T-helper 1 cell treated with Interleukin-12 subunit alpha and Interleukin-12 subunit beta and Interleukin-4 antibody, amounts not matched to agents 30 ng/mL and 1 ng/mL, for 36 hours (primary cell): Measurements from ENCODE around the gene ACLY. TPM values are rescaled to one million over a fixed set of nuclear protein-coding genes. Genes with fewer than 3 reads are reported as not detected.
"Not testable (repeated sequence)": the region's sequence is repeated elsewhere in the genome, so short reads cannot be mapped to it uniquely, and the experiment has no call there.

Source experiments
- intact Hi-C: fragments of 100-400 bp; cut with micrococcal nuclease; formaldehyde crosslinking; loops from one replicate; pipeline ENCODE4 v1.15.1; 2024
- total RNA-seq: library from RNA; stranded (reverse); gene quantifications from 2 replicates; pipeline ENCODE4 v1.2.3, GENCODE V29; 2022

The ACLY gene
- total RNA-seq, 1 donor from 2014 or later, result 165 TPM

DNA sequence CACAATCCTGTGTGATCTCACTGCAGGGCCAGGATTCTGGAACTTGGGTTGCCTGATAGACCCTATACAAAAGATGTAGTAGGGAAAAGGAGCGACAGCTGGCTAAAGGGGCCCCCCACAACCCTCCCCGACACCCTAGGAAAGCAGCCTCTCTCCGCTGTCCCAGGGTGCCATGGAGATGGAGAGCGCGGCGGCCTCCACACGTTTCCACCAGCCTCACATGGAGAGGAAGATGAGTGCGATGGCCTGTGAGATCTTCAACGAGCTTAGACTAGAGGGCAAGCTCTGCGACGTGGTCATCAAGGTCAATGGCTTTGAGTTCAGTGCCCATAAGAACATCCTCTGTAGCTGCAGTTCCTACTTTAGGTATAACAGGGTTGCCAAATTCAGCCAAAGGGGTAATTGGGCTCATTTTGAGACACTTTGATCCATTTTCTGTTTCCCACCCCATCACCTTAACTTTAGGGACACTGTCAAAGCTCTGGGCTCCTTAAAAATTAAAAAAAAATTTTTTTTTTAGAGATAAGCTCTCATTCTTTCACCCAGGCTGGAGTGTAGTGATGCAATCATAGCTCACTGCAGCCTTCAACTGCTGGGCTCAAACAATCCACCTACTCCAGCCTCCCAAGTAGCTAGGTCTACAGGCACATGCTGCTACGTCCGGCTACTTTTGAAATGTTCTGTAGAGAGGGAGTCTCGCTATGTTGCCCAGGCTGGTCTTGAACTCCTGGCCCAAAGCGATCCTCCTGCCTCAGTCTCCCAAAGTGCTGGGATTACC is 80.8 kb downstream of the ACLY start, which contains the start of gene KLHL10:
Gene KLHL10 (plus strand): TSS at position 65 of the 778 bp plus-strand sequence. CDS start 108 bp downstream, at position 173.
- intact Hi-C loops, result loop anchor here (5.0 kb wide), 1 partner anchor 51 kb away; the partner anchor contains the start of gene JUP

DNA sequence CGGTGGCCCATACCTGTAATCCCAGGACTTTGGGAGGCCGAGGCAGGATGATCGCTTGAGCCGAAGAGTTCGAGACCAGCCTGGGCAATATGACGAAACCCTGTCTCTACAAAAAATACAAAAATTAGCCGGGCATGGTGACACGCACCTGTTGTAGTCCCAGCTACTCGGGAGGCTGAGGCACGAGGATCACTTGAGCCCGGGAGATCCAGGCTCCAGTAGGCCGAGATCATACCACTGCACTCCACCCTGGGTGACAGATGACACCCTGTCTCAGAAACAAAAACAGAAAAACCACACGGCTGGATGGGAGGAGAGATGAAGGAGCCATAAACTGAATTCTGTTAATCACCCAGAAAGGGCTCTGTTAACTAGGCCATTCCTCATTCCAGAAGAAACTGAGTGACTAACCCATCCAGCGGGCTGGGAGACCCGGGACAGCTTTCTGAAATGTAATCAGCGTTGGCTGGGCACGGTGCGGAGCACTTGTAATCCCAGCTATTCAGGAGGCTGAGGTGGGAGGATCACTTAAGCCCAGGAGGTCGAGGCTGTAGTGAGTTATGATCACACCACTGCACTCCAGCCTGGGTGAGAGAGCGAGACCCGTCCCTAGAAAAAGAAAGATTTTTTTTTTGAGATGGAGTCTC is 82.1 kb downstream of the ACLY start:
- intact Hi-C loops, result loop anchor here (1.0 to 5.0 kb wide), 2 partner anchors 25 to 49 kb away; partner anchors contain the start of genes JUP and P3H4

DNA sequence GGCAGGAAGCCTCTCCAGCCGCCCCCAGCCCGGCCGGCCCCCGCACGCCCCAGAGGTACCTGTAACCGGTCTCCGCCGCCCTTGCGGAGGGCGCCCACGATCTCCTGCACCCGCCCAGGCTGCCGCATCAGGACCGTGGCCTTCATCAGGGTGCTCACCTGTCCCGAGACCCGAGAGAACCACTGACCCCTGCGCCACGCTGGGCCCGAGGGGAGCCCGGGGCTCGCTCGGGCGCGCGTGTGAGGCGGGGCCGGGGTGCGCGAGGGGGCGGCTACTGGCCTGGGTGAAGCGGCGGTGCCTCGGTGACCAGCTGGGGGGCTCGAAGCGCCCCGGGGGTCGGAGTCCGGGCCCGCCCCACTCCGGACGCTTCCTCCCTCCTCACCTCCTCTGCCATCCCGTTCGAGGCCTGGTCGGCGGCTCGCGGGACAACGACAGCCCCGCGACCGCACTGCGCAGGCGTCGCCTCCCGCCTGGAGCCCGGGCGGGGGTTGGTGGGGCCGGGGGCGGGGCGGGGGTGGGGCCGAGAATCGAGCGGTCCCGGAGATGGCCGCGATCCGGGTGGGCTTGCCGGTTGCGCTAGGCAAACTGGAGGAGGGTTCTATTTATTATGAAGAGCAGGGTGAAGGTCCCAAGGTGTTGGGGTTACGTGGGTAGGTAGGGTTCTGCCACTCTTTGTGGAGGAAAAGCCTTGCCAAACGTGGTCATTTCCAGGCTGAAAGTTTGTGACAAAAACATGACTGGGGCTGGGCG is 82.8 kb downstream of the ACLY start, which contains the start of gene NT5C3B:
Gene NT5C3B (minus strand): TSS at position 433 of the 750 bp plus-strand sequence. CDS start 39 bp downstream, at position 394.
- intact Hi-C loops, result loop anchor here (1.0 to 5.0 kb wide), 3 partner anchors 25 to 49 kb away; partner anchors contain the start of genes JUP, KLHL11 and P3H4

DNA sequence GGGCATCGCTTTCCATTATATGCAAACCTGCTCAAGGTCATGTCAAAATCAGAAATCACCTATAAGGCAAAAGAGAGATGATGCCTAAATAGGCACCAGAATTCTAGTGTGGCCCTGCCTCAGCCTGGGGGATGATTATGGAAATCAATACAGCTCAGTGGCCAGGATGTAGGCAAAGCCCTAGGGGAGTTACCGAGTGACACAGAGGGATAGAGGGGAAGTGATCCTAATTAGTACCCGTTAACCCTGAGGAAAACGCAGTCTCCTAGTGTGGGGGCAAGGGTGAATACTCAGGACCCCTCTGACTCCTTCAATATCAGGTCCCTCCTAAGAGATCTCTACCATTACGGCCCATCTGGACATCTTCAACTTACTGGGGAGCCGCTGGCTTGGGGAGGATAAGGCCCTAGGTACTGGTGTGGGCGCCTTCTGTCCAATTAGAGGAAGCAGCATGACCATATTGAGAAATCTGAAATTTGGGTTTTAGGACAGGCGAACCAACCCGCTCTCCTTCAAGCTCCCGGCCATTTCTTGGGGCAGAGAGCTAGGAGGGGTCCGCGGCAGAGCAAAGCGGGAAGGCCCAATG is 83.4 kb downstream of the ACLY start:
- intact Hi-C loops, result loop anchor here (1.0 to 5.0 kb wide), 2 partner anchors 30 to 48 kb away; partner anchors contain the start of genes JUP and KLHL11

DNA sequence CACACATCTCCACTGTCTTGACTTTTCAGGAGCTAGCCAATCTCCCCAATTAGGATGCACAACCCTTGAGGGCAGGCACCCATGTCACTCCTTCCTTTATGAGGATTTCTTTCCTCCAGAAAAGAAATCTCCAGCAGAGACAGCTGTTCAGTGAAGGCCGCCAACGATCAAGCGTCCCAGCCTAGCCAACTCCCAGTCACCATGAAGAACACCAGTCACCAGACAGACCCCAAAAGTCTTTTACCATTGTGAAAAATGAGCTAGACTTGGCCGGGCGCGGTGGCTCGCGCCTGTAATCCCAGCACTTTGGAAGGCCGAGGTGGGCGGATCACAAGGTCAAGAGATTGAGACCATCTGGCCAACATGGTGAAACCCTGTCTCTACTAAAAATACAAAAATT is 88.8 kb downstream of the ACLY start:
- intact Hi-C loops, result not testable (repeated sequence)

DNA sequence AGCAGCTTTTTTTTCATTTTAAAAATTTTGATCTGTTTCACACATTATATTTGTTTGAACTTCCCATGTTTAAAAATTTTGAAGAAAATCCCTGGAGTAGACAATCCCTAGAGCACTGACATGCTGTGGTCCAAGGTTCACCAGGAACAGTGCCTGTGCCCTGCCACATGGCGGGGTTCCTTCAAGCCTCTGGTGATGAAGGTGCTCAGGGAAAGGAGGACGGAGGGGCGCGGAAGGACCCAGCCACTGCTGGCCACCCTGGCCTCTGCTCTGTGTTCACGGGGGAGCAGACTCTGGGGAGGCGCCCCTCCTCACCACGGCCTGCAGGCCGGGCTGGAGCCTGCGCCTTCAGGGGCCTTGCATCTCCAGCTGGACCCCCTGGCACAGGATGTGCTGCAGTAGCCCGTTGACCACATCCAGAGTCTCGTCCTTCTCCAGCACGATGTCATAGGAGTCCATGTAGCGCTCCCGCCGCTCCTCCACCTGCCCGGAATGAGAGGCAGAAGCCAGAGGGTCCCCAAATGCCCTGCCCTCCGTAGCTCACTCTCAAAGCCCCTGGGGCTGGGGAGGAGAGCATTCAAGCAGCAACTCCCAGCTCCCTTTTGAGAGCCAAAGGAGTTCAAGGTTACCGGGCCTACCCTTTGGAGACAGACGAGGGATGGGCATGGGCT is 93.4 kb downstream of the ACLY start:
- intact Hi-C loops, result no loop called here

DNA sequence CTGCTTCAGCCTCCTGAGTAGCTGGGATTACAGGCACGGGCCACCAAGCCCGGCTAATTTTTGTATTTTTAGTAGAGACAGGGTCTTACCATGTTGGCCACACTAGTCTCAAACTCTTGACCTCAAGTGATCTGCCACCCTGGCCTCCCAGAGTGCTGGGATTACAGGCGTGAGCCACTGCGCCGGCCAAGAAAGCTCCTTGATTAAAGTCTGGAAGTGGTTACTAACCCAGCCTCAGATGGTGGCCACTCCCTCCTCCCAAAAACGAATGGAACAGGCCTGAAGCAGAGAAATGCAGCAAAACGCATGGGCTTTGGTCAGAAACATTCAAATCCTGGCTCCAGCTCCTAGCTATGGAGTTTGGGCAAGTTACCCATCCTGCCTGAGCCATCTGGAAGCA is 94.7 kb downstream of the ACLY start:
- intact Hi-C loops, result no loop called here

DNA sequence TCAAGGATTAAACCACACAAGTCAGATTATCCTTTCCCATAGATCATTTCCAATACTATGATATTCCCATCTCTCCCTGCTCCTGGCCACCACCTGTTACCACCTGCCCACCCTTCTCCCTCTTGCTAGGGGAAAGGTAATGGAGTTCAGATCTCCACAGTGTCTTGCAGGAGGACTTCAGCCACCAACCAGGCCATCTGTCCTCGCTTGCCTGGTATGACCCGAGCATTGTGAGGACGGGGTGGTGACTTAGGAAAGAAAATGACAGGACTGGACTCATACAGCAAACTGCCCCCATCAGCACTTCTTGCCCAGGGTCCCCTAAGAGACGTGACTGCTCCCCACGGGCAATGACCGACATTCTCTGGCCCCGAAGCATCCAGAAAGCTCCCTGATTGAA is 95.2 kb downstream of the ACLY start:
- intact Hi-C loops, result no loop called here

DNA sequence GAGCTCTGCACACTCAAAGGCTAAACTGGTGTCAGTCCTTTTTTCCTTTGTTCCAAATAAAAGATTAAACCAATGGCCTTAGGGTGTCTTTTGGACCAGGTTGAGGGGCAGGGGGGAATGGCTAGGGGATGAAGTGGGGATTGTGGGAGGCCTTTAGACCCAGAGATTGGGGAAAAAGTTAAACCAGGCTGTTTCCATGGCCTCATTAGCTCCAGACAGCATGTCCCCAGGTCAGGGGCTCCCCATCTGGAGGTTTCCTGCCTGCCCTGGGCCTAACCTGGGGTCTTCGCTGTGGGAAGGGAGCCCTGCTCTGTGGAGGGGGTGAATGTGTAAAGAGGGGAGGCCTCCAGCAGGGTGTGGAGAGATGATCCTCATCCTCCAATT is 95.6 kb downstream of the ACLY start:
- intact Hi-C loops, result no loop called here

DNA sequence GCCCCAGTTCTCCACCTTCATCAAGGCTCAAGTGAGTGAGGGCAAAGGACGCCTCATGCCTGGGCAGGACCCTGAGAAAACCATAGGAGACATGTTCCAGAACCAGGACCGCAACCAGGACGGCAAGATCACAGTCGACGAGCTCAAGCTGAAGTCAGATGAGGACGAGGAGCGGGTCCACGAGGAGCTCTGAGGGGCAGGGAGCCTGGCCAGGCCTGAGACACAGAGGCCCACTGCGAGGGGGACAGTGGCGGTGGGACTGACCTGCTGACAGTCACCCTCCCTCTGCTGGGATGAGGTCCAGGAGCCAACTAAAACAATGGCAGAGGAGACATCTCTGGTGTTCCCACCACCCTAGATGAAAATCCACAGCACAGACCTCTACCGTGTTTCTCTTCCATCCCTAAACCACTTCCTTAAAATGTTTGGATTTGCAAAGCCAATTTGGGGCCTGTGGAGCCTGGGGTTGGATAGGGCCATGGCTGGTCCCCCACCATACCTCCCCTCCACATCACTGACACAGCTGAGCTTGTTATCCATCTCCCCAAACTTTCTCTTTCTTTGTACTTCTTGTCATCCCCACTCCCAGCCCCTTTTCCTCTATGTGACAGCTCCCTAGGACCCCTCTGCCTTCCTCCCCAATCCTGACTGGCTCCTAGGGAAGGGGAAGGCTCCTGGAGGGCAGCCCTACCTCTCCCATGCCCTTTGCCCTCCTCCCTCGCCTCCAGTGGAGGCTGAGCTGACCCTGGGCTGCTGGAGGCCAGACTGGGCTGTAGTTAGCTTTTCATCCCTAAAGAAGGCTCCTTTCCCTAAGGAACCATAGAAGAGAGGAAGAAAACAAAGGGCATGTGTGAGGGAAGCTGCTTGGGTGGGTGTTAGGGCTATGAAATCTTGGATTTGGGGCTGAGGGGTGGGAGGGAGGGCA is 96.3 kb downstream of the ACLY start:
- intact Hi-C loops, result no loop called here

DNA sequence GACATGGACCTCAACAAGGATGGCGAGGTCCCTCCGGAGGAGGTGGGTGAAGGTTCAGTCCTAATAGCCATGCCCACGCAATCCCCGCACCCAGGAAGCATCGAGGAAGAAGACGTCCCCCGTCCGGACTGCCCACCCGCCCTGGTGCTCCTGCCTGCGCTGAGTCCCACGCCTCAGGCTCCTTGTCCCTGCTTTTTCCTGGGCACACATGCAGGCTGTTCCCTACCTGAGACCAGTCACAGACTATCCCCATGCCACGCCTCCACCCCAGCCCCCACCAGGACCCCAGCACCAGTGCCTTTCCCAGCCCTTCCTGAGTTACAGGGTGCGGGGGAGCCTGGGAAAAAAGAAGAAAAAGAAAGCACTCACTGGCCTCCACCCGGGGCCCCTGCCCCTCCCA is 97.0 kb downstream of the ACLY start:
- intact Hi-C loops, result no loop called here

DNA sequence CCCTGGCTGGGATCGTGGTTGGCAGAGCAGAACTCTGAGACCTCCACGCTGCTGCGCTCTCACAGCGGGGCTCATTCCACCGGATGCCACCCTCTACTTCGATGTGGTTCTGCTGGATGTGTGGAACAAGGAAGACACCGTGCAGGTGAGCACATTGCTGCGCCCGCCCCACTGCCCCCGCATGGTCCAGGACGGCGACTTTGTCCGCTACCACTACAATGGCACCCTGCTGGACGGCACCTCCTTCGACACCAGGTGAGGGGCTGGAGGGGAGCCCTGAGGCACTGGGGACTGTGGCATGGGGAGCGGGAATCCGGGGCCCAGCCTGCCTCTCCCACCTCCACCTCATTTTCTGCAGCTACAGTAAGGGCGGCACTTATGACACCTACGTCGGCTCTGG is 100.7 kb downstream of the ACLY start:
- intact Hi-C loops, result no loop called here

Other genes with a start within 250 kb of the ACLY start
- 833 and 842 TPM in 2 replicates for gene EIF1, start 230.1 kb downstream of the ACLY start, total RNA-seq
- not detected in 2 replicates for gene GAST, start 206.6 kb downstream of the ACLY start, total RNA-seq
- 0.05 TPM in 2 replicates for gene HAP1, start 184.3 kb downstream of the ACLY start, total RNA-seq
- 0.10 and 0.20 TPM in 2 replicates for gene JUP, start 132.2 kb downstream of the ACLY start, total RNA-seq
- 3.4 TPM in 2 replicates for gene P3H4, start 107.0 kb downstream of the ACLY start, total RNA-seq
- 0.51 TPM in 1 of 2 replicates, not detected in the other for gene FKBP10, start 105.9 kb downstream of the ACLY start, total RNA-seq
- 24.3 and 24.9 TPM in 2 replicates for gene NT5C3B, start 82.7 kb downstream of the ACLY start, total RNA-seq
- gene KLHL10, start 81.1 kb downstream of the ACLY start, total RNA-seq, result not detected in 2 replicates
- gene KLHL11, start 53.5 kb downstream of the ACLY start, total RNA-seq, result 15.5 TPM in 2 replicates
- 0.47 and 0.49 TPM in 2 replicates for gene ODAD4, start 11.7 kb upstream of the ACLY start, total RNA-seq
- gene CNP, start 47.8 kb upstream of the ACLY start, total RNA-seq, result 98.4 and 99.3 TPM in 2 replicates
- 103 and 119 TPM in 2 replicates for gene DNAJC7, start 98.5 kb upstream of the ACLY start, total RNA-seq
- gene NKIRAS2, start 101.1 kb upstream of the ACLY start, total RNA-seq, result 29.1 and 29.4 TPM in 2 replicates
- 0.10 TPM in 2 replicates for gene C17orf113, start 131.7 kb upstream of the ACLY start, total RNA-seq
- not detected in 2 replicates for gene ZNF385C, start 179.5 kb upstream of the ACLY start, total RNA-seq
- gene DHX58, start 193.8 kb upstream of the ACLY start, total RNA-seq, result 76.9 and 80.6 TPM in 2 replicates
- 38.1 and 38.9 TPM in 2 replicates for gene KAT2A, start 202.4 kb upstream of the ACLY start, total RNA-seq
- gene HSPB9, start 203.9 kb upstream of the ACLY start, total RNA-seq, result not detected in 2 replicates
- 99.0 and 107 TPM in 2 replicates for gene RAB5C, start 236.0 kb upstream of the ACLY start, total RNA-seq